ENCODE data around the gene LBP. TPM values are rescaled to one million over a fixed set of nuclear protein-coding genes. Genes with fewer than 3 reads are reported as not detected.

Gene LBP
- total RNA-seq, 2 donors from 2014 or later = 0.18 TPM; not detected in 1

DNA sequence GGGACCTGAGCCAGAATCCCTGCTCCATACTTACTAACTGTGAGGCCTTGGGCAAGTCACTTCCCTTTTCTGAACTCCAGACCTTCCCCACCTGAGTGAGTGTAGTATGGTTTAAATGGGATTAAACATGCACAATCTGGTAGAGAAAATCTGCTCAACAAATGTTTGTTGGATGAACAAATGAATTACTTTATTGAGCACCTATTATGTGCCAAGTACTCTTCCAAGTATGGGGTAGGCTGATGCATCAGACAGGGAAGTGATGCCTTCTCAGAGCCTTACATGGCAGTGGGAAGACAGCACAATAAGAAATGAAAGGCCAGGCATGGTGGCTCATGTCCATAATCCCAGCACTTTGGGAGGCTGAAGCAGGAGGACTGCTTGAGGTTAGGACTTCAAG lies 15.0 kb upstream of the LBP start:
- TF ChIP-seq, protein P1, sequence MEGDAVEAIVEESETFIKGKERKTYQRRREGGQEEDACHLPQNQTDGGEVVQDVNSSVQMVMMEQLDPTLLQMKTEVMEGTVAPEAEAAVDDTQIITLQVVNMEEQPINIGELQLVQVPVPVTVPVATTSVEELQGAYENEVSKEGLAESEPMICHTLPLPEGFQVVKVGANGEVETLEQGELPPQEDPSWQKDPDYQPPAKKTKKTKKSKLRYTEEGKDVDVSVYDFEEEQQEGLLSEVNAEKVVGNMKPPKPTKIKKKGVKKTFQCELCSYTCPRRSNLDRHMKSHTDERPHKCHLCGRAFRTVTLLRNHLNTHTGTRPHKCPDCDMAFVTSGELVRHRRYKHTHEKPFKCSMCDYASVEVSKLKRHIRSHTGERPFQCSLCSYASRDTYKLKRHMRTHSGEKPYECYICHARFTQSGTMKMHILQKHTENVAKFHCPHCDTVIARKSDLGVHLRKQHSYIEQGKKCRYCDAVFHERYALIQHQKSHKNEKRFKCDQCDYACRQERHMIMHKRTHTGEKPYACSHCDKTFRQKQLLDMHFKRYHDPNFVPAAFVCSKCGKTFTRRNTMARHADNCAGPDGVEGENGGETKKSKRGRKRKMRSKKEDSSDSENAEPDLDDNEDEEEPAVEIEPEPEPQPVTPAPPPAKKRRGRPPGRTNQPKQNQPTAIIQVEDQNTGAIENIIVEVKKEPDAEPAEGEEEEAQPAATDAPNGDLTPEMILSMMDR (conservative IDR thresholded peaks at IDR 0.05) = no peak
- H3K9ac ChIP-seq (ENCODE audit: extremely low read depth, low read length, poor library complexity, severe bottlenecking) = no peak overlapping the region
- no peaks in the 10 kb centered on the region for H3K27me3 ChIP-seq (ENCODE audit: control insufficient read depth, insufficient read depth, low read length, poor library complexity, severe bottlenecking)
- peaks cover under 1% of the 10 kb centered on the region for H3K4me1 ChIP-seq (ENCODE audit: control insufficient read depth, insufficient read depth, low read length)
- Mint-ChIP-seq H3K4me3 (no peak overlapping the region), H3K36me3 (ENCODE audit: low read depth) (no peaks in the 10 kb centered on the region), H3K9me3 (no peaks in the 10 kb centered on the region), H3K27ac (no peak overlapping the region), H3K27me3 (ENCODE audit: insufficient read depth) (peaks cover 10% of the 10 kb centered on the region), H3K4me1 (peaks cover 3% of the 10 kb centered on the region)
- no peak overlapping the region for H3K4me3 ChIP-seq (ENCODE audit: low read length)
- no peak for DNase-seq
- H3K9me3 ChIP-seq (ENCODE audit: control insufficient read depth, low read length) = no peaks in the 10 kb centered on the region
- H3K36me3 ChIP-seq (ENCODE audit: control insufficient read depth, insufficient read depth, low read length) = no peaks in the 10 kb centered on the region
- H3K27ac ChIP-seq (ENCODE audit: low read depth, low read length) = no peak overlapping the region

DNA sequence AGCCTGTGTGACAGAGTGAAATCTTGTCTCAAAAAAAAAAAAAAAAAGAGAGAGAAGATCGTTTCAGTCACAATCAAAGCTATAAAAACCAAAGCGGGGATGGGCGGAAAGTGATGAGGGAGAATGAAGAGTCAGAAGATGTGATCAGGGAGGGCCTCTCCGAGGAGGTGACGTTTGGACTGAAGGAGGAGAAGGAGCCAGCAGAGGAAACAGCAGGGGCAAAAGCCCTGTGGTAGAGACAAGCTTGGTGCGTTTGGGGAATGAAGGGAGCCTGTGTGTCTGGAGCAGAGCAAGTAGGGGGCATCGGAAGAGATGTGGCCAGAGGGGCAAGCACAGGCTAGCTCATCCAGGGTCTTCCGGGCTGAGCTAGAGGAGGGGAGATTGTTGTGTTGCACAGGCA lies 14.5 kb upstream of the LBP start:
- Mint-ChIP-seq H3K4me3 (no peak overlapping the region), H3K4me1 (peaks cover 6% of the 10 kb centered on the region), H3K27ac (no peak overlapping the region), H3K36me3 (ENCODE audit: low read depth) (no peaks in the 10 kb centered on the region), H3K9me3 (no peaks in the 10 kb centered on the region), H3K27me3 (ENCODE audit: insufficient read depth) (peaks cover 10% of the 10 kb centered on the region)
- TF ChIP-seq, protein P1 (conservative IDR thresholded peaks at IDR 0.05) = no peak
- WGBS, 2 experiments (ENCODE audit: insufficient coverage in 1 of 2, insufficient read length in 1 of 2) = 83 to 98% methylated on average over 5 to 8 of the region's 8 CpGs
- Histone ChIP-seq H3K27ac (ENCODE audit: low read depth, low read length) (no peak overlapping the region), H3K4me1 (ENCODE audit: control insufficient read depth, insufficient read depth, low read length) (peaks cover 4% of the 10 kb centered on the region), H3K27me3 (ENCODE audit: control insufficient read depth, insufficient read depth, low read length, poor library complexity, severe bottlenecking) (no peaks in the 10 kb centered on the region), H3K36me3 (ENCODE audit: control insufficient read depth, insufficient read depth, low read length) (no peaks in the 10 kb centered on the region), H3K4me3 (ENCODE audit: low read length) (no peak overlapping the region), H3K9ac (ENCODE audit: extremely low read depth, low read length, poor library complexity, severe bottlenecking) (no peak overlapping the region), H3K9me3 (ENCODE audit: control insufficient read depth, low read length) (no peaks in the 10 kb centered on the region)
- no peak for DNase-seq

DNA sequence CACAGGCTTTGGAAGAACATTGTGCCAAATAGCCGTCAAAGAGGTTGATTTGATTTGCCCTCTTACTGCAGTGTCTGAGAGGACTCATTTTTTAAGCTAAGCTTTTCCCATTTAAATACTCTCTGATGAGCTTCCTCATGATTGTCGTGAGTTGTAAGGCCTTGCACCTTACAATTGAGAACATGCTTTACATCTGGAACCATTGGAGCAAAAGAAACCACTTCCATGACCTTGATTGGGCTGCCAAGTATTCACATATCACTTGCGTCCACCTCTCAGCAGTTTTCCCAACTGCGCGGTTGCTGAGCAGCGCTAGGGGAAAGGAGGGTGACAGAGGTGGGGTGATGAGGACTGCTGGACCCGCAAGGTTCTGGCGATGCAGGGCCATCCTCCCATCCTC lies 12.3 kb upstream of the LBP start:
- Mint-ChIP-seq H3K27ac (no peak overlapping the region), H3K4me1 (peaks cover 10% of the 10 kb centered on the region), H3K27me3 (ENCODE audit: insufficient read depth) (peaks cover 10% of the 10 kb centered on the region), H3K9me3 (peaks cover 11% of the 10 kb centered on the region), H3K4me3 (no peak overlapping the region), H3K36me3 (ENCODE audit: low read depth) (no peaks in the 10 kb centered on the region)
- H3K4me1 ChIP-seq (ENCODE audit: control insufficient read depth, insufficient read depth, low read length) = peaks cover 4% of the 10 kb centered on the region
- no peak overlapping the region for H3K27ac ChIP-seq (ENCODE audit: low read depth, low read length)
- no peak overlapping the region for H3K9ac ChIP-seq (ENCODE audit: extremely low read depth, low read length, poor library complexity, severe bottlenecking)
- H3K9me3 ChIP-seq (ENCODE audit: control insufficient read depth, low read length) = peaks cover 7% of the 10 kb centered on the region
- TF ChIP-seq, protein P1 (conservative IDR thresholded peaks at IDR 0.05) = no peak
- H3K36me3 ChIP-seq (ENCODE audit: control insufficient read depth, insufficient read depth, low read length) = no peaks in the 10 kb centered on the region
- WGBS, 2 experiments (ENCODE audit: insufficient coverage in 1 of 2, insufficient read length in 1 of 2) = 84 to 95% methylated on average over 7 to 8 of the region's 8 CpGs
- no peaks in the 10 kb centered on the region for H3K27me3 ChIP-seq (ENCODE audit: control insufficient read depth, insufficient read depth, low read length, poor library complexity, severe bottlenecking)
- no peak overlapping the region for H3K4me3 ChIP-seq (ENCODE audit: low read length)
- DNase-seq = no peak

Measured in endodermal cell (in vitro differentiated cells).